ENCODE measurements around the gene RHOT2.

RHOT2 gene

GRCh38 chr16:667780-668518 is at the start of gene RHOT2:
Gene RHOT2 (plus strand): TSS chr16:668132. CDS start chr16:668200, 68 bp downstream.
- peak within 1 kb of the TSS; percentile 51; the same call in 1 of the 2 replicates for H3K9ac ChIP-seq (ENCODE audit: low read depth, low read length)
- H3K27me3 ChIP-seq (ENCODE audit: control insufficient read depth, insufficient read depth, low read length): no peaks in the 10 kb centered on the region
- peaks cover 43% of the 10 kb centered on the region for H3K36me3 ChIP-seq (ENCODE audit: control insufficient read depth, insufficient read depth, low read length)
- H3K9me3 ChIP-seq (ENCODE audit: control insufficient read depth, insufficient read depth, low read length): no peaks in the 10 kb centered on the region
- 0 out of 2 replicates have a peak, but pooled peaks cover 3% of the 10 kb centered on the region for H3K4me1 ChIP-seq (ENCODE audit: control insufficient read depth, insufficient read depth, low read length)
- H3K4me3 ChIP-seq (ENCODE audit: low read depth, low read length): peak within 1 kb of the TSS; percentile 87
- peak within 1 kb of the TSS; percentile 42 for H3K27ac ChIP-seq (ENCODE audit: low read depth, low read length)

- no peaks in the 10 kb centered on the region for H3K9me3 ChIP-seq (ENCODE audit: control insufficient read depth, insufficient read depth, low read length)
- no peak overlapping the region for H3K27ac ChIP-seq (ENCODE audit: low read depth, low read length)
- no peak overlapping the region for H3K4me3 ChIP-seq (ENCODE audit: low read depth, low read length)
- H3K27me3 ChIP-seq (ENCODE audit: control insufficient read depth, insufficient read depth, low read length): no peaks in the 10 kb centered on the region
- H3K4me1 ChIP-seq (ENCODE audit: control insufficient read depth, insufficient read depth, low read length): no peaks in the 10 kb centered on the region
- no peak overlapping the region for H3K9ac ChIP-seq (ENCODE audit: low read depth, low read length)
- no peaks in the 10 kb centered on the region for H3K36me3 ChIP-seq (ENCODE audit: control insufficient read depth, insufficient read depth, low read length)
These were observed 48.3 kb upstream of the RHOT2 start for GRCh38 chr16:619476-620100.

DNA sequence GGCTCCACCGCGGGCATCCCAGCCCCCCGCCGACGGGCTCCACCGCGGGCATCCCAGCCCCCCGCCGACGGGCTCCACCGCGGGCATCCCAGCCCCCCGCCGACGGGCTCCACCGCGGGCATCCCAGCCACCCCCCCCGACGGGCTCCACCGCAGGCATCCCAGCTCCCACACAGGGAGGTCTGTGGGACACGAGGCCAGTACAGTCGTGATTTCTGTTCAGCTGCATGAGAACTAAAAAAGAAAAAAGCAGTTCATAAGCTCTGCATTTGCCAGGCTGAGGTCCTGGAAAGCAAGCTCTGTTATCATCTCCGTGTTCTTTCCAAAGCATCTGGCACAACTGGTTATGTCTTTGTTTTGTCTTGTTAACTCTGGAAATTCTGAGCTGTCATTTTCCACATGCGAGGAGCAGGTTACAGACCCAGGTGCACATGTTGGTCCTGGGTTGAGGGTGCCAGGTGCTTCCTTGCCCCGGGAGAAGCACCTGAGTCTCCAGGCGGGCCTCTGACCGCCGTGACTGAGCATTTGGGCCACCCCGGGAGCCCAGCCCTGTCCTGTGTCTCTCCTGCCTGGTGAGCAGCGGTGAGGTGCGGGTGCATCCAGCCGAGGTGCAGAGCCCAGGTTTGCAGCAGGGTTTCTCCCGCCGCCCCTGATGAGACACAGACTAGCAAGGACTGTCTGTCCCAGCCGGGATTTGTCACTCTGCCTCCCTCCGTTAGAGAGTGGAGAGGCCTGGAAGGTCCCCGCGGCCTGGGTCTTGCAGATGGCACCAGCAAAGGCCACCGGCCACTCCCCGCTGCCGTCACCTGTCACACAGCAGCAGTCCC is 47.0 kb upstream of the RHOT2 start:
- Histone ChIP-seq H3K4me3 (ENCODE audit: low read depth, low read length) (no peak overlapping the region), H3K9me3 (ENCODE audit: control insufficient read depth, insufficient read depth, low read length) (no peaks in the 10 kb centered on the region), H3K27me3 (ENCODE audit: control insufficient read depth, insufficient read depth, low read length) (no peaks in the 10 kb centered on the region), H3K36me3 (ENCODE audit: control insufficient read depth, insufficient read depth, low read length) (peaks cover 1% of the 10 kb centered on the region; the same call in 1 of the 2 replicates), H3K4me1 (ENCODE audit: control insufficient read depth, insufficient read depth, low read length) (no peaks in the 10 kb centered on the region), H3K9ac (ENCODE audit: low read depth, low read length) (no peak overlapping the region), H3K27ac (ENCODE audit: low read depth, low read length) (no peak overlapping the region)

GRCh38 chr16:621526-622105 is 46.3 kb upstream of the RHOT2 start:
- no peaks in the 10 kb centered on the region for H3K9me3 ChIP-seq (ENCODE audit: control insufficient read depth, insufficient read depth, low read length)
- H3K27ac ChIP-seq (ENCODE audit: low read depth, low read length): no peak overlapping the region
- no peaks in the 10 kb centered on the region for H3K27me3 ChIP-seq (ENCODE audit: control insufficient read depth, insufficient read depth, low read length)
- no peak overlapping the region for H3K4me3 ChIP-seq (ENCODE audit: low read depth, low read length)
- no peaks in the 10 kb centered on the region for H3K4me1 ChIP-seq (ENCODE audit: control insufficient read depth, insufficient read depth, low read length)
- no peak overlapping the region for H3K9ac ChIP-seq (ENCODE audit: low read depth, low read length)
- H3K36me3 ChIP-seq (ENCODE audit: control insufficient read depth, insufficient read depth, low read length): peaks cover 7% of the 10 kb centered on the region; the same call in 1 of the 2 replicates

- H3K27me3 ChIP-seq (ENCODE audit: control insufficient read depth, insufficient read depth, low read length): no peaks in the 10 kb centered on the region
- no peak overlapping the region for H3K4me3 ChIP-seq (ENCODE audit: low read depth, low read length)
- H3K4me1 ChIP-seq (ENCODE audit: control insufficient read depth, insufficient read depth, low read length): no peaks in the 10 kb centered on the region
- no peak overlapping the region for H3K27ac ChIP-seq (ENCODE audit: low read depth, low read length)
- H3K9ac ChIP-seq (ENCODE audit: low read depth, low read length): no peak overlapping the region
- H3K9me3 ChIP-seq (ENCODE audit: control insufficient read depth, insufficient read depth, low read length): no peaks in the 10 kb centered on the region
- H3K36me3 ChIP-seq (ENCODE audit: control insufficient read depth, insufficient read depth, low read length): peaks cover 12% of the 10 kb centered on the region; the same call in 1 of the 2 replicates
These were observed 45.0 kb upstream of the RHOT2 start for GRCh38 chr16:622920-623280.

DNA sequence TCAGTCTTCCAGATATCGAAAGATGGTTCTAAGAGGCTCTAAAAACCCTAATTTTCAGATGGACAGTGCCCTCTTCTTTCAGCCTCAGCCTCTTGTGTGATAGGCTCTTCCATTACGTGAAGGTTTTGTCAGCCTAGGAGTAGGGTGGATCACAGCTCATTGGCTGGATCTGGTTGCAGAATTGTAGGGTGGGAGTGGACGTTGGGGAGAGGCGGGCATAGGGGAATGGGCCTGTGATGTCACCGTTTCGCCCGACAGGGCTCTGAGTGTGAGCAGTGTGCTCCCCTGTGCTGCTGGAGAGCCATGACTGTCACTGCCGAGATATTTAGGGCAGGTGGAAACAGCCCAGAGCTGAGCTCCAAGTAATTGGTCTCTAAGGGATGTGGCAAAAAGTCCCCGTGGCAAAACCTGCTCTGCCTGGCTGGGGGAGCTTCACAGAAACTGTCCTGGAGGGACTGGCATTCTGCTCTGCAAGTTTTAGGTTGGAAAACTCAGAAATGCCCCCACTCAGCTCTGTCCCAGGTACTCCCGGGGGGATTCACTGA is 43.3 kb upstream of the RHOT2 start:
- Histone ChIP-seq H3K4me3 (ENCODE audit: low read depth, low read length) (no peak overlapping the region), H3K36me3 (ENCODE audit: control insufficient read depth, insufficient read depth, low read length) (peaks cover 12% of the 10 kb centered on the region; the same call in 1 of the 2 replicates), H3K9me3 (ENCODE audit: control insufficient read depth, insufficient read depth, low read length) (no peaks in the 10 kb centered on the region), H3K9ac (ENCODE audit: low read depth, low read length) (no peak overlapping the region), H3K27ac (ENCODE audit: low read depth, low read length) (no peak overlapping the region), H3K4me1 (ENCODE audit: control insufficient read depth, insufficient read depth, low read length) (peaks cover 9% of the 10 kb centered on the region), H3K27me3 (ENCODE audit: control insufficient read depth, insufficient read depth, low read length) (no peaks in the 10 kb centered on the region)

- Histone ChIP-seq H3K36me3 (ENCODE audit: control insufficient read depth, insufficient read depth, low read length) (peaks cover 12% of the 10 kb centered on the region; the same call in 1 of the 2 replicates), H3K27ac (ENCODE audit: low read depth, low read length) (no peak overlapping the region), H3K9ac (ENCODE audit: low read depth, low read length) (no peak overlapping the region), H3K4me1 (ENCODE audit: control insufficient read depth, insufficient read depth, low read length) (peaks cover 16% of the 10 kb centered on the region), H3K27me3 (ENCODE audit: control insufficient read depth, insufficient read depth, low read length) (no peaks in the 10 kb centered on the region), H3K9me3 (ENCODE audit: control insufficient read depth, insufficient read depth, low read length) (no peaks in the 10 kb centered on the region), H3K4me3 (ENCODE audit: low read depth, low read length) (no peak overlapping the region)
These were observed 42.6 kb upstream of the RHOT2 start for GRCh38 chr16:625117-625976.

DNA sequence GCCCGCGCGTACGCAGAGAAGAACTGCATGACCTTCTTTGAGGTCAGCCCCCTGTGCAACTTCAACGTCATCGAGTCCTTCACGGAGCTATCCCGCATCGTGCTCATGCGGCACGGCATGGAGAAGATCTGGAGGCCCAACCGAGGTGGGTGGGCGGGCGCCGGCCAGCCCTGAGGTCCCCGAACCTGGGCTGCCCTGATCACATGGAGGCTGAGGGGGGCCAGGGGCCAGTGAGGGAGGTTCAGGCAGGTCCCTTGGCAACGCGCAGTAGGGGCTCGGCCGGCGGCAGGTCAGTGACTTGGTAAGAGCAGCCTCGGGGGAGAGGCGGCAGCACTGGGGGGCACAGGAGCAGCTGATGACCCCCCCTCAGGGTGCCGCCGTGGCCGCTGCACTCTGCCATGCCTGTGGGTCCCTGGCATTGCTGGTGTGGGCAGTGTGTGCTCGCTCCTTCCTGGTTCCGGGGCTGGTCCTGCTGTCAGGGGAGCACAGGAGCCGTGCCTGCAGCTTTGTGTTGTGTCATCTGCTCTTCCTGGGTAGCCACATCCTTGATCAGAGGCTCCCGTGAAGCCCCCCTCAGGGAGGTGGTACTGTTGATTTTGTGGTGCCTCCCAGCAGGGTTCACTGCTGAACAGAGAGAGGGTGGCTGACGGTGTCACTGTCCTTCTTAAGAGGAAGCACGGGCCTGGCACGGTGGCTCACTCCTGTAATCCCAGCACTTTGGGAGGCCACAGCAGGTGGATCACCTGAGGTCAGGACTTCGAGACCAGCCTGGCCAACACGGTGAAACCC is 41.8 kb upstream of the RHOT2 start:
- H3K27me3 ChIP-seq (ENCODE audit: control insufficient read depth, insufficient read depth, low read length): no peaks in the 10 kb centered on the region
- H3K9ac ChIP-seq (ENCODE audit: low read depth, low read length): no peak overlapping the region
- H3K4me3 ChIP-seq (ENCODE audit: low read depth, low read length): no peak overlapping the region

GRCh38 chr16:626787-627453 is 41.0 kb upstream of the RHOT2 start:
- peaks cover 22% of the 10 kb centered on the region for H3K4me1 ChIP-seq (ENCODE audit: control insufficient read depth, insufficient read depth, low read length)
- H3K27me3 ChIP-seq (ENCODE audit: control insufficient read depth, insufficient read depth, low read length): no peaks in the 10 kb centered on the region
- no peak overlapping the region for H3K27ac ChIP-seq (ENCODE audit: low read depth, low read length)
- H3K9ac ChIP-seq (ENCODE audit: low read depth, low read length): no peak overlapping the region
- no peak overlapping the region for H3K4me3 ChIP-seq (ENCODE audit: low read depth, low read length)
- H3K36me3 ChIP-seq (ENCODE audit: control insufficient read depth, insufficient read depth, low read length): peaks cover 12% of the 10 kb centered on the region; the same call in 1 of the 2 replicates
- no peaks in the 10 kb centered on the region for H3K9me3 ChIP-seq (ENCODE audit: control insufficient read depth, insufficient read depth, low read length)

More for the DNA sequence above, 41.8 kb upstream of the RHOT2 start:
- Histone ChIP-seq H3K4me1 (ENCODE audit: control insufficient read depth, insufficient read depth, low read length) (peaks cover 22% of the 10 kb centered on the region), H3K27ac (ENCODE audit: low read depth, low read length) (no peak overlapping the region), H3K9me3 (ENCODE audit: control insufficient read depth, insufficient read depth, low read length) (no peaks in the 10 kb centered on the region), H3K36me3 (ENCODE audit: control insufficient read depth, insufficient read depth, low read length) (peaks cover 12% of the 10 kb centered on the region; the same call in 1 of the 2 replicates)

Data from HUES48 (cell line).